COLO668 (cell line): ENCODE results near the gene MMS19.
A peak's percentile ranks its signal among the peaks of the same experiment; 100 is the strongest.
"Not testable (repeated sequence)": the region's sequence is repeated elsewhere in the genome, so short reads cannot be mapped to it uniquely, and the experiment has no call there.

Source experiments
- DNase-seq: peaks from one replicate; lab custom pipeline; 2025; ENCODE audit not compliant: unreplicated experiment; lab: John Stamatoyannopoulos, UW

The MMS19 gene

GRCh38 chr10:97498076-97498840, at the start of gene MMS19:
Gene MMS19 (minus strand): TSS chr10:97498422. CDS start chr10:97498384, 38 bp downstream.
- peak; percentile 97 for DNase-seq

- DNase-seq = no peak
Observed at GRCh38 chr10:97547962-97548361, 49.7 kb upstream of the MMS19 start.

- no peak for DNase-seq
Observed at GRCh38 chr10:97547271-97547600, 49.0 kb upstream of the MMS19 start.

- no peak for DNase-seq
Observed at GRCh38 chr10:97546456-97547270, 48.4 kb upstream of the MMS19 start.

- DNase-seq = peak; percentile 26
Observed at GRCh38 chr10:97543025-97543546, 44.9 kb upstream of the MMS19 start.

- DNase-seq = peak; percentile 13
Observed at GRCh38 chr10:97542169-97543024, 44.2 kb upstream of the MMS19 start.

- no peak for DNase-seq
Observed at GRCh38 chr10:97540669-97541500, 42.7 kb upstream of the MMS19 start.

GRCh38 chr10:97539523-97540200, 41.4 kb upstream of the MMS19 start:
- DNase-seq = no peak

GRCh38 chr10:97538839-97539238, 40.6 kb upstream of the MMS19 start:
- no peak for DNase-seq

- no peak for DNase-seq
Observed at GRCh38 chr10:97538411-97538810, 40.2 kb upstream of the MMS19 start.

- DNase-seq = no peak
Observed at GRCh38 chr10:97537186-97537869, 39.1 kb upstream of the MMS19 start.

- DNase-seq = peak; percentile 14
Observed at GRCh38 chr10:97534746-97535367, 36.6 kb upstream of the MMS19 start.

GRCh38 chr10:97533888-97534287, 35.7 kb upstream of the MMS19 start:
- no peak for DNase-seq

- peak; percentile 11 for DNase-seq
Observed at GRCh38 chr10:97532935-97533671, 34.9 kb upstream of the MMS19 start.

- DNase-seq = no peak
Observed at GRCh38 chr10:97531401-97531986, 33.3 kb upstream of the MMS19 start.

GRCh38 chr10:97529685-97530465, 31.7 kb upstream of the MMS19 start:
- DNase-seq = no peak

- DNase-seq = not testable (repeated sequence)
Observed at GRCh38 chr10:97528876-97529275, 30.7 kb upstream of the MMS19 start.
